GM21737 (cell line): Measurements from ENCODE around the gene MICAL3.
"Not testable (repeated sequence)": the region's sequence is repeated elsewhere in the genome, so short reads cannot be mapped to it uniquely, and the experiment has no call there.

ENCODE experiments used
- ATAC-seq: cut with Tn5 transposase; IDR thresholded peaks from one replicate; pipeline ENCODE4 v1.9.1; 2021; ENCODE audit warnings: mild to moderate bottlenecking, moderate library complexity; ENCODE audit not compliant: unreplicated experiment

The MICAL3 gene

DNA sequence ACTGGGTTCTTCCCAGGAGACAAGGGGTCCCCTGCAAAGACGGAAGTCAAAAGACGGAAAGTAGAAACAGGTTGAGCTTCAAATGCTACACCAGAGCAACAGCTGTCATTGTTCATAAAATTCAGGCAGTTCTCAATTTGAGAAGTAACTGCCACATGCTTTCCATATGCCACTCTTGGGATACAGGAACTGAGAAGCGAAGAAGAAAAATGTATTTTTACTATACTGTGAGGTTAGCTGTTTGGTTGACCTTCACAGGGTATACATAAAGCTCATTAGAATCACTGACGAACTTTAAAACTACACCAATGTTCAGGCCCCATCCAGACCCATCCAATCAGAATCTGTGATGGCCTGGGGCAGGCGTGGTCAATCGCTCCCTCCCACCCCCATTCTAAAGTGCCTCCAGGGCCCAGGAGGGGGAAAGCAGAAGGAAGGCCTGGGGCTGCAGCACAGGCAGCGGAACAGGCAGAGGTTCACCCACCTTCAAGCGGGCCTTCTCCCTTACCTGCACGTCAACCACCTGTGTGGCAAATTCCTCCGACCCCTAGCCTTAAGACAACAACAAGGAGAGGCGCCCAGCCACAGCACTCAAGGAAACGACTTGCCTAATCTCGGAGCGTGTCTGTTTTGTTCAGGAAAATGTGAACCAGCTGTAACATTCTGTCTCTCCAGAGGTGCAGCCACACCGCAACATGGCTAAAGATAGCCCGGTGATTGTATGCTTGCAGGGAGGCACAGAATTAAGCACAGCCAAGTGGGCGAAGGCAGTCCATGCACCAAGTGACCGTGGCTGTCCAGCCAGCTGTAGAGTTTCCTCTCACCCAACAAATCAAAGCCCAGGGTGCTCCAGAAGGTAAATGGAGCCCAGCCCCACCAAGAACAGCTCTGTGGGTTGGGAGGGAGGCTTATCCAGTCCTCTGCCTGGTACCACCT, 82.6 kb downstream of the MICAL3 start:
- ATAC-seq: no peak

DNA sequence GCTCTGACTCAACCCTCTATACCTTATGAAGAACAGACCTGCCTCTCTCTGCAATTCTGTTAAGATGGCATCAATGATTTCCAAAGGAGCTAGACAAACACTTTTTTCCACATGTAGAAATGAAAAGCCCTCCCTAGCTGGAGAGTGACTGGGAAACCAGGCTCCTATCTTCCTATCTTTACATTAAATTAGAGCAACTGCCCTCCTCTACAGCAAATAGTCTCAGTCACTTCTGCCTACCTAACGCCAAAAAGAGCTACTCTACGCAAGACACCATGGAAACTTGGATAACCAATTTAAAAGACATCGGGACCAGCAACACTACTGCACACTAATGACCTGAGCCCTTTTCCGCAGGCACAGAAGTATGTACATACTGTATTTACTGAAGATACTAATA, 84.8 kb downstream of the MICAL3 start:
- no peak for ATAC-seq

DNA sequence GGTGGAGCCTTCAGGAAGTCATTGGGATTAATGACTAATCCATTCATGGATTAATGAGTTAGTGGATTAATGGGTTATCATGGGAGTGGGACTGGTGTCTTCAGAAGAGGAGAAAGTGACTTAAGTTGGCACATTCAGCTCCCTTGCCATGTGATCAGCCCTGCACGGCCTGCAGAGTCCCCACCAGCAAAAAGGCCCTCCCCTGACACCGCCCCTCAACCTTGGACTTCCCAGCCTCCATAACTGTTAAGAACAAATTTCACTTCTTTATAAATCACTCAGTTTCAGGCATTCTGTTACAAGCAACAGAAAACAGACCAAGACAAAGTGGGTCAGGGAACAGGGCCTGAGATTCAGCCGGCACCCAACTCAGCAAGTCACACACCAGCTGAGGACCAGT, 85.3 kb downstream of the MICAL3 start:
- ATAC-seq: no peak

- ATAC-seq: no peak
Measured at GRCh38 chr22:17938484-17938924, 85.9 kb downstream of the MICAL3 start.

DNA sequence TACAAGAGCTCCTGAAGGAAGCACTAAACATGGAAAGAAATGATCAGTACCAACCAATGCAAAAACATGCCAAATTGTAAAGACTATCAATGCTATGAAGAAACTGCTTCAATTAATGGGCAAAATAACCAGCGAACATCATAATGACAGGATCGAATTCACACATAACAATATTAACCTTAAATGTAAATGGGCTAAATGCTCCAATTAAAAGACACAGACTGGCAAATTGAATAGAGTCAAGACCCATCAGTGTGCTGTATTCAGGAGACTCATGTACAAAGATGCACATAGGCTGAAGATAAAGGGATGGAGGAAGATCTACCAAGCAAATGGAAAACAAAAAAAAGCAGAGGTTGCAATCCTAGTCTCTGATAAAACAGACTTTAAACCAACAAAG, 91.9 kb downstream of the MICAL3 start:
- not testable (repeated sequence) for ATAC-seq

GRCh38 chr22:17931400-17931825, 92.9 kb downstream of the MICAL3 start:
- ATAC-seq: no peak

DNA sequence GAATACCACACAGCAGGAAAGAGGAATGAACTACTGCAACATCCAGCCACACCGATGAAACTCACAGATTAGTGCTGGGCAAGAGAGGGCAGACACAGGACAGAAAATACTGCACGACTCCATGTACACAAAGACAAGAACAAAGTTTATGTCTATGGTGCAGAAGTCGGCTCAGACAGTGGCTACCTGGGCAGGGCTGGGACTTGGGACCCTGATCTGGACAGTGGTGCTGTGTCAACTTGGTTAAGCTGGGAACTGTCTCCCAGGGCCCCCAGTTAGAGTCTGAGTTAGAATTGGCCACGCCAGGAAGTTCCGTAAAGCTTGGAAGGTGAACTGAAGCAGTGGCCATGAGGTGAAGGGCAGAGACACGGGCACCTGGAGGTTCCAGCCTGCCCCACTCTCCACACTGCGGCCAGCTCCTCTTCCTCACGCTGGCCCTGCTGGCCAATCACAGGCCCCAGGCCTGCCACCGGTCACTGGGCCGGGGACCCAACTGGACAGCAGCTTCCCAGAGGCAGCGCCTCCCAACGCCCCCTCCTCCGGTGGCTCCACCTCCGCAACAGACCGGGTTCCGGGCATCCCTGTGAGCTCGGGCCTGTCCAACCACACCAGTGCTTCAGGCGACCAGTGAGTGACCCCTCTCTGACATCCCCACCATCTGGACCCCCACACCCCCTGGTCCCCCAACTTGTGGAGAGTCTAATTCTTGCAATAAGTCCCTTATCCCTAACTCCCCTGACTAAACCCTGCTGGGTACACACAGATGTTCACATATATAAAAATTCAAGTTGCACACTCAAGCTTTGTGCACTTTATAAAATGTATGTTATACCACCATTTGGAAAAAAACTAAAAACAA, 93.7 kb downstream of the MICAL3 start:
- no peak for ATAC-seq

- no peak for ATAC-seq
Measured at GRCh38 chr22:17929909-17930308, 94.5 kb downstream of the MICAL3 start.

DNA sequence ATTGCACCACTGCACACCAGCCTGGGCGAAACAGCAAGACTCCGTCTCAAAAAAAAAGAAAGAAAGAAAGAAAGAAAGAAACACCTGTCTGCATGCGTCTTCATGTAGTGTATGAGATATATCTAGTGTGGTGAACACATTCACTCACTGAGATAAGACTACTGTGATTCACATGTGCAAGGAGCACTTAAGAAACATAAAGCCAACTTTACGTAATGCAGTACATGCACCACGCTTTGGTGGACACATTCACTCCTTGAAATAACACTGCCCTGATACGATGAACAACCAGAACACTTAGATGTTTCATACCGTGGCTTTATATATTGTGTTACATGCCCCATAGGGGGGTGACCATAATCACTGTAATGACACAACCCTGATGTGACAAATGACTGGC, 96.0 kb downstream of the MICAL3 start:
- ATAC-seq: no peak

GRCh38 chr22:17927062-17927461, 97.3 kb downstream of the MICAL3 start:
- no peak for ATAC-seq

DNA sequence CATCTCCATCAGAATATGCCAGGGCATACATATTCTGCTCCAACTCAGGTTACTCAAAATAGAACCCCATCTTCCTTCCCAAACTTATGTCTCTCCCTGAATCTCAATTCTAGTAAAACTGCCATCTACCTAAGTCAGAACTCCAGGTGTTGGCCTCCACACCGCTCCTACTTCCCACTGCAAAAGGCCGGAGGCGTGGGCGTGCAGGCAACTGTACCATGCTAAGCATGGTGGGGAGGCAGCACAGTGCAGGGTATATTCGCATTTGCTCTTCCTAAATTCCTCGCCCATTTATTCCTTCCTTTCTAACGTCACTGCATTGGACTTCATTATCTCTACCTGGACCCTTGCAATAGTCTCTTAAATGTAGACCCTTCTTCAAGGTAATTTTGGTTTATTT, 97.8 kb downstream of the MICAL3 start:
- no peak for ATAC-seq

DNA sequence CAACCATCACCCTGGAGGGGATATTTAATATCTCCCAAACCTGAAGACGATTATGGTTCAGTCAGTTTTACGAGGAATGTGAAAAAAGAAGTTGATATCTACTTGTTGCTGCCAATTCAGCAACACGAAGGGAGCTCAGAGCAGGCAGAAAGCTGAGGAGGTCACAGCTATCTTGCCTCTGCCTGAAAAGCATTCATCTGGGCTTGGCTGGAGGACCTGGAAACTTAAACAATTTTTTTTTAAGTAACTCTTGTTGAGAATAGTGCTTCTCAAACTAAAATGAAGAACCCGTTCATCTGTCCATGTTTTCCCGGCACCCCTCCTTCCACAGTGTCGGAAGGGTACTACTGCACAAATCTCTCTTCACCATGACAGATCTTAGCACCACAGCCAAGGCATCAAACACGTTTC, 98.9 kb downstream of the MICAL3 start:
- no peak for ATAC-seq

GRCh38 chr22:17924735-17925364, 99.5 kb downstream of the MICAL3 start:
- no peak for ATAC-seq

DNA sequence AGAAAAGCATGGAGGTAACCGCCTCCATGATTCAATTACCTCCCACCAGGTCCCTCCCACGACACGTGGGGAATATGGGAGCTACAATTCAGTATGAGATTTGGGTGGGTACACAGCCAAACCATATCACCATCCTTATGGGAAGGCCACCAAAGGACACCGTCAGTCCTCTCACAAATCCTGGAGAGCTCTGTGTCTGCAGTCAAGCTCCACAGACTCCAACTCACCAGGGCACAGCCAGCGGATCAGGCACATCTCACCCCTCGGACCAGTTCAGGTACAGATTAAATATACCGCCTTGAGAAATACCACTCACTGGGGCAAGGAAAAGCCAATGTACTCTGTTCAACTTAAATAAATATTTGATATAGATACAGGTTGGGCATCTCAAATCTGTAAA, 100.3 kb downstream of the MICAL3 start:
- ATAC-seq: no peak

- no peak for ATAC-seq
Measured at GRCh38 chr22:17922925-17923903, 101.1 kb downstream of the MICAL3 start.

- ATAC-seq: no peak
Measured at GRCh38 chr22:17921871-17922821, 102.2 kb downstream of the MICAL3 start.

DNA sequence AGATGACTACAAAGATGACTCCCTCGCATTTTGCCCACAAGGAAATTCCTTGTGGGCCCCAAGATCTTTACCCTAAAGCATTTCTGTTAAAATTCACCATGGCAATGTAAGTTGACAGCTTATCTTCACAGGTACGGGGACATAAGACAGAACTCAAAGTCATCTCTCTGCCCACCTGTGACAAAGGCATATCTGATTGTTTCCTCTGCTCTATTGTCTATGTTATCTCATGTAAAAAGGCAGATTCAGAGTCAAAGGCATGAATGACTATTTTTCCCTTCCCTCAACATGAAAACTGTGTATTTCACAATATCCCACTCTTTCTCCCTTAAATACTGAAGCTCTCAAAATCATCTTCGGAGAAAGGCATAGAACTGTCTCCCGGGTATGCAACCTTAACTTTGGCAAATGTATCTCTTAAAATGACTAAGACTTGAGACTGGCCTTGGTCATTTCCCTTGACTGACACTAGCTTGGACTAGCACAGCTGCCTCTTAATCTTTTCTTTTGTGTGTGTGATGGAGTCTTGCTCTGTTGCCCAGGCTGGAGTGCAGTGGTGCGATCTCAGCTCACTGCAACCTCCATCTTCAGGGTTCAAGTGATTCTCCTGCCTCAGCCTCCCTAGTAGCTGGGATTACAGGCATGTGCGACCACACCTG, 103.2 kb downstream of the MICAL3 start:
- ATAC-seq: no peak

GRCh38 chr22:17920145-17920605, 104.2 kb downstream of the MICAL3 start:
- no peak for ATAC-seq
